ENCODE data around the gene SESN1.

- TF ChIP-seq, protein P1, sequence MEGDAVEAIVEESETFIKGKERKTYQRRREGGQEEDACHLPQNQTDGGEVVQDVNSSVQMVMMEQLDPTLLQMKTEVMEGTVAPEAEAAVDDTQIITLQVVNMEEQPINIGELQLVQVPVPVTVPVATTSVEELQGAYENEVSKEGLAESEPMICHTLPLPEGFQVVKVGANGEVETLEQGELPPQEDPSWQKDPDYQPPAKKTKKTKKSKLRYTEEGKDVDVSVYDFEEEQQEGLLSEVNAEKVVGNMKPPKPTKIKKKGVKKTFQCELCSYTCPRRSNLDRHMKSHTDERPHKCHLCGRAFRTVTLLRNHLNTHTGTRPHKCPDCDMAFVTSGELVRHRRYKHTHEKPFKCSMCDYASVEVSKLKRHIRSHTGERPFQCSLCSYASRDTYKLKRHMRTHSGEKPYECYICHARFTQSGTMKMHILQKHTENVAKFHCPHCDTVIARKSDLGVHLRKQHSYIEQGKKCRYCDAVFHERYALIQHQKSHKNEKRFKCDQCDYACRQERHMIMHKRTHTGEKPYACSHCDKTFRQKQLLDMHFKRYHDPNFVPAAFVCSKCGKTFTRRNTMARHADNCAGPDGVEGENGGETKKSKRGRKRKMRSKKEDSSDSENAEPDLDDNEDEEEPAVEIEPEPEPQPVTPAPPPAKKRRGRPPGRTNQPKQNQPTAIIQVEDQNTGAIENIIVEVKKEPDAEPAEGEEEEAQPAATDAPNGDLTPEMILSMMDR (IDR thresholded peaks at IDR 0.05), result no peak
- TF ChIP-seq POLR2A (IDR thresholded peaks at IDR 0.05), result no peak
Measured at GRCh38 chr6:109117346-109118035, 22.8 kb upstream of the SESN1 start.
